NCI-H187 (cell line): ENCODE measurements around the gene KCNIP4.

Source experiments
- DNase-seq, 2 experiments: peaks; one replicate each; lab custom pipeline; 2025; lab: John Stamatoyannopoulos, UW

The KCNIP4 gene

GRCh38 chr4:21901281-21901680 is 47.3 kb downstream of the KCNIP4 start:
- no peak for DNase-seq

- no peak for DNase-seq
These were observed 48.4 kb downstream of the KCNIP4 start for GRCh38 chr4:21900211-21900610.

- DNase-seq = no peak
These were observed 50.5 kb downstream of the KCNIP4 start for GRCh38 chr4:21898101-21898500.

GRCh38 chr4:21896767-21897166 is 51.8 kb downstream of the KCNIP4 start:
- no peak for DNase-seq

- DNase-seq = no peak
These were observed 55.4 kb downstream of the KCNIP4 start for GRCh38 chr4:21893136-21893535.

GRCh38 chr4:21890231-21890630 is 58.3 kb downstream of the KCNIP4 start:
- DNase-seq = no peak

GRCh38 chr4:21888195-21888976 is 60.2 kb downstream of the KCNIP4 start:
- DNase-seq = no peak

- no peak for DNase-seq
These were observed 61.1 kb downstream of the KCNIP4 start for GRCh38 chr4:21887481-21887880.

- no peak for DNase-seq
These were observed 62.8 kb downstream of the KCNIP4 start for GRCh38 chr4:21885770-21886169.

GRCh38 chr4:21885241-21885640 is 63.3 kb downstream of the KCNIP4 start:
- no peak for DNase-seq

- no peak for DNase-seq
These were observed 64.0 kb downstream of the KCNIP4 start for GRCh38 chr4:21884615-21885014.

- no peak for DNase-seq
These were observed 66.3 kb downstream of the KCNIP4 start for GRCh38 chr4:21882051-21882839.

GRCh38 chr4:21879187-21879586 is 69.4 kb downstream of the KCNIP4 start:
- no peak for DNase-seq

- DNase-seq = no peak
These were observed 71.9 kb downstream of the KCNIP4 start for GRCh38 chr4:21876711-21877110.

- no peak for DNase-seq
These were observed 75.4 kb downstream of the KCNIP4 start for GRCh38 chr4:21873145-21873544.

GRCh38 chr4:21872101-21872500 is 76.5 kb downstream of the KCNIP4 start:
- DNase-seq = no peak

- DNase-seq = no peak
These were observed 78.4 kb downstream of the KCNIP4 start for GRCh38 chr4:21869978-21870745.

GRCh38 chr4:21864686-21865085 is 83.9 kb downstream of the KCNIP4 start:
- no peak for DNase-seq

GRCh38 chr4:21862917-21863316 is 85.7 kb downstream of the KCNIP4 start:
- no peak for DNase-seq

- no peak for DNase-seq
These were observed 89.6 kb downstream of the KCNIP4 start for GRCh38 chr4:21858971-21859370.

- no peak for DNase-seq
These were observed 91.8 kb downstream of the KCNIP4 start for GRCh38 chr4:21856754-21857153.

- DNase-seq = no peak
These were observed 92.3 kb downstream of the KCNIP4 start for GRCh38 chr4:21856301-21856700.

- no peak for DNase-seq
These were observed 99.5 kb downstream of the KCNIP4 start for GRCh38 chr4:21849077-21849476.
